Hepatocyte (in vitro differentiated cells): ENCODE measurements around the gene PTCRA. TPM values are rescaled to one million over a fixed set of nuclear protein-coding genes. Genes with fewer than 3 reads are reported as not detected.
A peak's percentile ranks its signal among the peaks of the same experiment; 100 is the strongest.
"Not testable (repeated sequence)": the region's sequence is repeated elsewhere in the genome, so short reads cannot be mapped to it uniquely, and the experiment has no call there.

ENCODE experiments used
- DNase-seq: peaks from one replicate; pipeline ENCODE4 v3.0.0-alpha.2; 2016; ENCODE audit warnings: low spot score
- H2AFZ ChIP-seq: fragments of 200-600 bp; sonication (generic); 2 replicates; pipeline ENCODE4 v1.6.0; 2016; ENCODE audit warnings: antibody characterized with exemption, mild to moderate bottlenecking
- H3K27ac ChIP-seq: fragments of 200-600 bp; sonication (generic); 2 replicates; pipeline ENCODE4 v1.5.1; 2016; ENCODE audit warnings: mild to moderate bottlenecking
- H3K27me3 ChIP-seq: fragments of 200-600 bp; sonication (generic); 2 replicates; pipeline ENCODE4 v1.6.1; 2016
- H3K36me3 ChIP-seq: fragments of 200-600 bp; sonication (generic); replicated peaks from 2 replicates; pipeline ENCODE4 v1.5.1; 2016; ENCODE audit warnings: low read depth; ENCODE audit not compliant: insufficient read depth
- H3K4me1 ChIP-seq: fragments of 200-600 bp; sonication (generic); 2 replicates; pipeline ENCODE4 v1.5.1; 2016; ENCODE audit warnings: mild to moderate bottlenecking, moderate library complexity; ENCODE audit not compliant: insufficient read depth
- H3K4me2 ChIP-seq: fragments of 200-600 bp; sonication (generic); 2 replicates; pipeline ENCODE4 v1.6.0; 2016
- H3K4me3 ChIP-seq: fragments of 200-600 bp; sonication (generic); 2 replicates; pipeline ENCODE4 v1.5.1; 2016; ENCODE audit warnings: mild to moderate bottlenecking
- H3K79me2 ChIP-seq: fragments of 200-600 bp; sonication (generic); 2 replicates; pipeline ENCODE4 v1.6.0; 2017; ENCODE audit warnings: mild to moderate bottlenecking
- H3K9me2 ChIP-seq: fragments of 200-600 bp; sonication (generic); replicated peaks from 2 replicates; pipeline ENCODE4 v1.6.0; 2017; ENCODE audit warnings: mild to moderate bottlenecking; ENCODE audit not compliant: insufficient read depth
- H3K9me3 ChIP-seq: fragments of 200-600 bp; sonication (generic); 2 replicates; pipeline ENCODE4 v1.5.1; 2016; ENCODE audit warnings: low read depth, mild to moderate bottlenecking
- H4K20me1 ChIP-seq: fragments of 200-600 bp; sonication (generic); 2 replicates; pipeline ENCODE4 v1.6.0; 2016; ENCODE audit warnings: mild to moderate bottlenecking; ENCODE audit not compliant: insufficient read depth, poor library complexity, severe bottlenecking
- CTCF ChIP-seq: fragments of 200-600 bp; sonication (generic); IDR thresholded peaks from 2 replicates; pipeline ENCODE4 v1.5.1; 2016; ENCODE audit warnings: antibody characterized with exemption, mild to moderate bottlenecking; ENCODE audit not compliant: poor library complexity
- EZH2 ChIP-seq: fragments of 200-600 bp; sonication (generic); IDR thresholded peaks from 2 replicates; pipeline ENCODE4 v1.6.1; 2016; ENCODE audit warnings: antibody characterized with exemption, mild to moderate bottlenecking, borderline replicate concordance
- EZH2phosphoT487 ChIP-seq: fragments of 200-600 bp; sonication (generic); IDR thresholded peaks from one replicate; pipeline ENCODE4 v1.6.1; 2018; ENCODE audit warnings: antibody characterized with exemption, mild to moderate bottlenecking, low read depth, moderate library complexity; ENCODE audit not compliant: unreplicated experiment, severe bottlenecking
- WGBS: methylation state at CpG from one replicate; pipeline ENCODE4 v1.1.6; 2016; ENCODE audit warnings: low lambda C conversion rate; ENCODE audit errors: missing lambda C conversion rate; 5-methylcytosine and 5-hydroxymethylcytosine counted together
- polyA plus RNA-seq: library from polyadenylated mRNA; unstranded; fragments of >200 nt; fragmentation: Nextera tagmentation; extraction: Ambion mirVana; gene quantifications from 2 replicates; pipeline ENCODE4 v1.2.1, GENCODE V29; 2016
- total RNA-seq: library from RNA; depleted of rRNA; stranded (reverse); fragments of >200 nt; gene quantifications from 2 replicates; pipeline ENCODE4 v1.2.3, GENCODE V29; 2014

The PTCRA gene
- total and polyA plus RNA-seq, 2 experiments from 2014 or later, result not detected

GRCh38 chr6:42947950-42948349 lies 32.1 kb downstream of the PTCRA start:
- H4K20me1 ChIP-seq, result no peaks in the 10 kb centered on the region
- TF ChIP-seq CTCF (no peak), EZH2 (no peak), EZH2phosphoT487 (no peak)

GRCh38 chr6:42952389-42952788 lies 36.5 kb downstream of the PTCRA start:
- Histone ChIP-seq H2AFZ (no peak overlapping the region), H3K27ac (no peak overlapping the region), H3K27me3 (no peaks in the 10 kb centered on the region), H3K9me2 (no peaks in the 10 kb centered on the region), H3K4me2 (no peak overlapping the region), H3K36me3 (no peaks in the 10 kb centered on the region), H3K4me3 (no peak overlapping the region), H3K9me3 (no peaks in the 10 kb centered on the region), H3K4me1 (no peaks in the 10 kb centered on the region), H3K79me2 (no peaks in the 10 kb centered on the region), H4K20me1 (no peaks in the 10 kb centered on the region)
- no peak for DNase-seq
- no peak for TF ChIP-seq EZH2
- whole genome bisulfite sequencing, result over 99% methylated on average over 4 of the region's 4 CpGs

More at GRCh38 chr6:42947950-42948349, 32.1 kb downstream of the PTCRA start:
- H3K9me2 ChIP-seq, result no peaks in the 10 kb centered on the region
- no peak for DNase-seq
- no peak overlapping the region for H3K4me3 ChIP-seq
- no peak overlapping the region for H3K27ac ChIP-seq
- H3K9me3 ChIP-seq, result no peaks in the 10 kb centered on the region
- no peaks in the 10 kb centered on the region for H3K36me3 ChIP-seq
- no peak overlapping the region for H2AFZ ChIP-seq
- H3K4me1 ChIP-seq, result no peaks in the 10 kb centered on the region
- H3K27me3 ChIP-seq, result no peaks in the 10 kb centered on the region
- H3K4me2 ChIP-seq, result no peak overlapping the region
- no peaks in the 10 kb centered on the region for H3K79me2 ChIP-seq

- H3K9me2 ChIP-seq, H3K4me2 ChIP-seq, H3K4me3 ChIP-seq, H3K4me1 ChIP-seq, H3K27me3 ChIP-seq, DNase-seq, H3K79me2 ChIP-seq, H3K36me3 ChIP-seq, H2AFZ ChIP-seq, H3K27ac ChIP-seq, H4K20me1 ChIP-seq, H3K9me3 ChIP-seq: not testable (repeated sequence)
- 87% methylated on average over 4 of the region's 4 CpGs for WGBS
Measured at GRCh38 chr6:42954405-42954804, 38.6 kb downstream of the PTCRA start.

GRCh38 chr6:42958125-42958524 lies 42.3 kb downstream of the PTCRA start:
- no peaks in the 10 kb centered on the region for H3K9me2 ChIP-seq
- no peaks in the 10 kb centered on the region for H3K79me2 ChIP-seq
- H3K9me3 ChIP-seq, result no peaks in the 10 kb centered on the region
- WGBS, result 85% methylated on average over 8 of the region's 8 CpGs
- no peaks in the 10 kb centered on the region for H3K27me3 ChIP-seq
- no peak for TF ChIP-seq CTCF
- no peak for TF ChIP-seq EZH2phosphoT487
- TF ChIP-seq EZH2, result no peak
- H3K4me1 ChIP-seq, result peaks cover 14% of the 10 kb centered on the region
- H4K20me1 ChIP-seq, result no peaks in the 10 kb centered on the region
- no peak for DNase-seq
- no peaks in the 10 kb centered on the region for H3K36me3 ChIP-seq
- H3K4me2 ChIP-seq, result no peak overlapping the region
- no peak overlapping the region for H2AFZ ChIP-seq
- H3K27ac ChIP-seq, result no peak overlapping the region
- H3K4me3 ChIP-seq, result no peak overlapping the region

DNA sequence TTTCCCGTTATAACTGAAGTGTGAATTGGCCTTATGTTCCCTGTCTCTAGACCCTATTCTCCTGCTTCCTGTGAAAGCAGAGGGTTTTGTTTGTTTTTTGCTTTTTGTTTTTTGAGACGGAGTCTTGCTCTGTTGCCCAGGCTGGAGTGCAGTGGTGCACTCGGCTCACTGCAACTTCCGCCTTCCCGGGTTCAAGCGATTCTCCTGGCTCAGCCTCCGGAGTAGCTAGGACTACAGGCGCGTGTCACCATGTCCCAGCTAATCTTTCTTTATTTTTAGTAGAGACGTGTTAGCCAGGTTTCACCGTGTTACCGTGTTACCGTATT lies 44.0 kb downstream of the PTCRA start:
- Histone ChIP-seq H4K20me1 (no peaks in the 10 kb centered on the region), H3K27me3 (no peaks in the 10 kb centered on the region), H3K9me3 (no peaks in the 10 kb centered on the region), H3K27ac (no peak overlapping the region), H3K4me1 (peaks cover 14% of the 10 kb centered on the region), H3K4me3 (peak overlapping the region; percentile 52), H2AFZ (peak overlapping the region; percentile 92), H3K79me2 (no peaks in the 10 kb centered on the region), H3K9me2 (no peaks in the 10 kb centered on the region), H3K4me2 (peak overlapping the region; percentile 100), H3K36me3 (no peaks in the 10 kb centered on the region)
- 29% methylated on average over 13 of the region's 13 CpGs for WGBS
- no peak for DNase-seq
- TF ChIP-seq EZH2phosphoT487, result no peak
- TF ChIP-seq EZH2, result no peak
- TF ChIP-seq CTCF, result no peak
